PC-3 (cell line): Measurements from ENCODE around the gene PTPRD. TPM values are rescaled to one million over a fixed set of nuclear protein-coding genes. Genes with fewer than 3 reads are reported as not detected.

Experiments used
- ATAC-seq: fragments of 200-7000 bp; cut with Tn5 transposase; 2 replicates; pipeline ENCODE4 v1.9.1; 2020; ENCODE audit warnings: mild to moderate bottlenecking, moderate library complexity
- BruUV-seq: library from RNA; stranded (reverse); fragments of 400-500 nt; replicated peaks from 2 replicates; lab custom pipeline; 2021; lab: Mats Ljungman, UMichigan
- CTCF ChIA-PET: fragments of 300-600 bp; sonication (Branson Sonifier 250); formaldehyde crosslinking; loops from one replicate; lab custom pipeline; 2022; ENCODE audit warnings: antibody characterized with exemption; lab: Charles Lee
- POLR2A ChIA-PET: fragments of 300-600 bp; sonication (Branson Sonifier 250); formaldehyde crosslinking; loops from one replicate; lab custom pipeline; 2022; ENCODE audit warnings: antibody characterized with exemption; ENCODE audit not compliant: unreplicated experiment; lab: Charles Lee
- DNase-seq: peaks from one replicate; pipeline ENCODE4 v3.0.0-alpha.2; 2015
- H2AFZ ChIP-seq: fragments of 300-600 bp; sonication (generic); 2 replicates; pipeline ENCODE4 v1.6.0; 2016; ENCODE audit warnings: antibody characterized with exemption, low read length
- H3F3A ChIP-seq: fragments of 300-600 bp; sonication (generic); one replicate; pipeline ENCODE4 v1.6.0; 2017; ENCODE audit warnings: antibody characterized with exemption, low read length, control low read depth, mild to moderate bottlenecking; ENCODE audit not compliant: unreplicated experiment
- H3K27ac ChIP-seq: fragments of 300-600 bp; sonication (generic); 2 replicates; pipeline ENCODE4 v1.5.1; 2016; ENCODE audit warnings: mild to moderate bottlenecking, low read length
- H3K27me3 ChIP-seq: fragments of 300-600 bp; sonication (generic); 2 replicates; pipeline ENCODE4 v1.6.1; 2016; ENCODE audit warnings: low read length, mixed read lengths
- H3K36me3 ChIP-seq: fragments of 300-600 bp; sonication (generic); 2 replicates; pipeline ENCODE4 v1.6.1; 2016; ENCODE audit warnings: low read depth, mixed run types, low read length, mixed read lengths
- H3K4me1 ChIP-seq: fragments of 300-600 bp; sonication (generic); 2 replicates; pipeline ENCODE4 v1.5.1; 2016; ENCODE audit warnings: low read length; ENCODE audit not compliant: insufficient read depth
- H3K4me2 ChIP-seq: fragments of 300-600 bp; sonication (generic); 2 replicates; pipeline ENCODE4 v1.6.0; 2016; ENCODE audit warnings: low read length
- H3K4me3 ChIP-seq: fragments of 300-600 bp; sonication (generic); 2 replicates; pipeline ENCODE4 v1.5.1; 2016; ENCODE audit warnings: mild to moderate bottlenecking, low read length, mixed read lengths
- H3K79me2 ChIP-seq: fragments of 300-600 bp; sonication (generic); 2 replicates; pipeline ENCODE4 v1.6.1; 2017; ENCODE audit warnings: low read length, mixed read lengths
- H3K9ac ChIP-seq: fragments of 300-600 bp; sonication (generic); 2 replicates; pipeline ENCODE4 v1.6.0; 2016; ENCODE audit warnings: mild to moderate bottlenecking, low read length
- H3K9me2 ChIP-seq: fragments of 300-600 bp; sonication (generic); replicated peaks from 2 replicates; pipeline ENCODE4 v1.6.1; 2016; ENCODE audit warnings: mixed run types, low read length, mixed read lengths
- H3K9me3 ChIP-seq: fragments of 300-600 bp; sonication (generic); 2 replicates; pipeline ENCODE4 v1.6.1; 2016; ENCODE audit warnings: low read length, mixed read lengths
- H4K20me1 ChIP-seq: fragments of 300-600 bp; sonication (generic); 2 replicates; pipeline ENCODE4 v1.6.1; 2016; ENCODE audit warnings: low read length, mixed read lengths
- CTCF ChIP-seq: fragments of 300-600 bp; sonication (generic); conservative IDR thresholded peaks from 2 replicates; pipeline ENCODE4 v1.5.1; 2017; ENCODE audit warnings: antibody characterized with exemption, low read depth, mild to moderate bottlenecking, low read length
- EZH2 ChIP-seq: fragments of 300-600 bp; sonication (generic); IDR thresholded peaks from one replicate; pipeline ENCODE4 v1.6.1; 2017; ENCODE audit warnings: antibody characterized with exemption, mild to moderate bottlenecking, low read length; ENCODE audit not compliant: unreplicated experiment
- EZH2phosphoT487 ChIP-seq: fragments of 300-600 bp; sonication (generic); IDR thresholded peaks from 2 replicates; pipeline ENCODE4 v1.6.1; 2018; ENCODE audit warnings: mild to moderate bottlenecking, antibody characterized with exemption, low read length, borderline replicate concordance
- intact Hi-C: fragments of 100-400 bp; cut with micrococcal nuclease; formaldehyde crosslinking; loops from 2 replicates; pipeline ENCODE4 v1.9.0; 2023
- total RNA-seq: library from RNA; depleted of rRNA; stranded (reverse); fragments of >200 nt; gene quantifications from 2 replicates; pipeline ENCODE4 v1.2.3, GENCODE V29; 2014

The PTPRD gene
- total RNA-seq, 1 experiment from 2014 or later = not detected

DNA sequence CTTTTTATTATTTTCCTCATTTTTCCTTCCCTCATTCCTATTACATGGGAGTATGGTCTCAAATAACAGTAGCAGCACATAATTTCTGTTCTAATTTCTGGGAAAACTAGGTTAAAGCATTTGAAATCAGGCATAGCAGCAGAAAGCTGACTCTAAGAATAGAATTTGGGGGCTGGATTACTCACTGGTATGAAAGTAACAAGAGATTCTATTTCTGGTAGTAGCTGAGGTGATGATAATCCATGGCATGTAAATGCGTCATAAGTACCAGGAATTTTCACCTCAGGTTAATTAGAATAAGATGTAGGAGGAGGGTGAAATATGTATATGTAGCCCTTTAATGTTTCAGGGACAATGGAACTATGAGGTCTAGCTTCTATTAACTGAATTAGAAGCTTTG lies 662.0 kb downstream of the PTPRD start:
- BruUV-seq = no TSS peak
- intact Hi-C loops = no loop called here
- CTCF ChIA-PET = no interaction called here
- Histone ChIP-seq H3K4me2 (no peak overlapping the region), H3K9me2 (no peaks in the 10 kb centered on the region), H2AFZ (no peak overlapping the region), H3K27ac (no peak overlapping the region), H3K9ac (no peak overlapping the region), H3K4me1 (no peaks in the 10 kb centered on the region), H3F3A (no peaks in the 10 kb centered on the region), H3K9me3 (no peaks in the 10 kb centered on the region), H3K27me3 (no peaks in the 10 kb centered on the region), H3K36me3 (no peaks in the 10 kb centered on the region), H3K79me2 (no peaks in the 10 kb centered on the region), H4K20me1 (no peaks in the 10 kb centered on the region), H3K4me3 (no peak overlapping the region)
- DNase-seq = no peak
- POLR2A ChIA-PET = no interaction called here
- ATAC-seq = no peak
- no peak for TF ChIP-seq CTCF
- no peak for TF ChIP-seq EZH2phosphoT487
- TF ChIP-seq EZH2 = no peak

GRCh38 chr9:9949978-9950377 lies 662.8 kb downstream of the PTPRD start:
- intact Hi-C loops = loop anchor here (10.0 kb wide), 1 partner anchor 345 kb away; no protein-coding TSS in a partner anchor
- ATAC-seq (no peak), DNase-seq (no peak)
- Histone ChIP-seq H3K4me1 (no peaks in the 10 kb centered on the region), H3K79me2 (no peaks in the 10 kb centered on the region), H2AFZ (no peak overlapping the region), H3K9me2 (no peaks in the 10 kb centered on the region), H4K20me1 (no peaks in the 10 kb centered on the region), H3K4me2 (no peak overlapping the region), H3K27me3 (no peaks in the 10 kb centered on the region), H3K9ac (no peak overlapping the region), H3K36me3 (no peaks in the 10 kb centered on the region), H3K9me3 (no peaks in the 10 kb centered on the region), H3F3A (no peaks in the 10 kb centered on the region), H3K4me3 (no peak overlapping the region), H3K27ac (no peak overlapping the region)
- BruUV-seq = no TSS peak
- POLR2A ChIA-PET = no interaction called here
- TF ChIP-seq EZH2 = no peak
- no peak for TF ChIP-seq EZH2phosphoT487
- no peak for TF ChIP-seq CTCF
- CTCF ChIA-PET = no interaction called here

DNA sequence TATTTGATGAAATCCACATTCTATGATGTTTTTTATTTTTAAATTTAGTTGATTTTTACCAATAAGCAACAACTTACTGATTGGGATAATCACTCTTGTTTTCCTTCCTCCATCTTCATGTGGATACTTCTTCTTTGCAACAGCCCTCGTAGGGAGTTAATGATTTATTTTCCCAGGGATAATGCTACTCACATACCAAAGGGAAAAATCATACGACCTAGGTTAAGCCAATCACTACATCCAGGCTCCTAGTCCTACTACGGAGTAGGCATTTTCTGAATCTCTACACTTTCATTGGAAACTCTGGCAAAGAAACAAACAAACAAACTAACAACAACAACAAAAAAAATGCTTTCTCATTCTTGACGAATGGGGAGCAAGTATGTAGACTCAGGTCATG lies 663.4 kb downstream of the PTPRD start:
- intact Hi-C loops = loop anchor here (10.0 kb wide), 1 partner anchor 345 kb away; no protein-coding TSS in a partner anchor
- Histone ChIP-seq H2AFZ (no peak overlapping the region), H3K27me3 (no peaks in the 10 kb centered on the region), H3K9me3 (no peaks in the 10 kb centered on the region), H3K9me2 (no peaks in the 10 kb centered on the region), H3K79me2 (no peaks in the 10 kb centered on the region), H3K4me1 (no peaks in the 10 kb centered on the region), H4K20me1 (no peaks in the 10 kb centered on the region), H3F3A (no peaks in the 10 kb centered on the region), H3K36me3 (no peaks in the 10 kb centered on the region), H3K9ac (no peak overlapping the region), H3K4me3 (no peak overlapping the region), H3K4me2 (no peak overlapping the region), H3K27ac (no peak overlapping the region)
- no peak for ATAC-seq
- ChIA-PET CTCF (no interaction called here), POLR2A (no interaction called here)
- TF ChIP-seq CTCF (no peak), EZH2phosphoT487 (no peak), EZH2 (no peak)
- DNase-seq = no peak
- BruUV-seq = no TSS peak
